ENCODE results near the gene GPX1. TPM values are rescaled to one million over a fixed set of nuclear protein-coding genes. Genes with fewer than 3 reads are reported as not detected.
"Not testable (repeated sequence)": the region's sequence is repeated elsewhere in the genome, so short reads cannot be mapped to it uniquely, and the experiment has no call there.

The GPX1 gene
- total RNA-seq = 100 to 1,000 TPM; 161 to 398 (median 226) TPM

DNA sequence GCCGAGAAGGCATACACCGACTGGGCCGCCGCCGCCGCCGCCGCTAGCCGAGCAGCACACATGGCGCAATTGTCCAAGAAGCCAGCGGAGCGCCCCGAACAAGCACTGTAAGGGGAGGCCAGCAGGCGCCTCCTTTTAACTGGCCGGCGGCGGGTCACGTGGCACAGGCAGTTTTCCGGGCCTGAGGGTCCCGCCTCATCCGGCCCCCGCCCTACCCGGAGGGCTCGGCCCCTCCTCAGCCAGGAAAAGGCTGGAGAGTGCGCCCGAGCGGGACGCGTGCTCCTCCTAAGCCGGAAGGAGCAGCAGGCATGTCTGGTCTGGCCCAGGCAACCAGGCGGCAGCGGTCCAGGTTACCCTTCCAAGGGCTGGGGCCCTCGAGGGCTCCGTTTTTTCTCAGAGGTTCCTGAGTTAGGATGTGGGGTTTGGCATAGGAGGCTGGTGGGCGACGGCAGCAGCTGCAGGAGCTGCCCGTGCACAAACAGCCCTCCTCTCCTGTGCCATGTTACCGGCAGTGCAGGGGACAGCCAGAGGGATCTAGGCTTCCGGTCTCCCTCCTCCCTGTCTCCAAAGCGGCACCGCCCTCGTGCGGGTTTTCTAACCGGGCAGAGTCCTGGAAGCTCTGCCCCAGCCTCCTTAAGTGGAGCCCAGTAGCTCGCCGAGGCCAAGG, at the start of gene GPX1:
GPX1 (minus strand) TSS at position 137 of the 667 bp plus-strand sequence; CDS start at position 62, 75 bp downstream.
- intact Hi-C loops (cut with DNase I) = loop anchor here (5.0 kb wide), 1 partner anchor 54 kb away; the partner anchor contains the start of genes RHOA and TCTA
- peaks cover 34 to 36% of the 10 kb centered on the region in 2 donors for H3K36me3 ChIP-seq
- no peaks in the 10 kb centered on the region for H3K27me3 ChIP-seq
- WGBS, 2 donors = 7 to 8% methylated on average over 6 to 16 of the region's 46 CpGs
- no peaks in the 10 kb centered on the region for H3K9me3 ChIP-seq
- H3K27ac ChIP-seq = peak within 1 kb of the TSS; percentile 68 to 89 (median 83)
- peak within 1 kb of the TSS; percentile 7 to 76 (median 61) for H3K4me3 ChIP-seq (replicated peaks in 1 of 3)
- DNase-seq = peak; percentile 98
- peaks cover 10 to 27% of the 10 kb centered on the region in 2 donors for H3K4me1 ChIP-seq
- TF ChIP-seq, protein P1, sequence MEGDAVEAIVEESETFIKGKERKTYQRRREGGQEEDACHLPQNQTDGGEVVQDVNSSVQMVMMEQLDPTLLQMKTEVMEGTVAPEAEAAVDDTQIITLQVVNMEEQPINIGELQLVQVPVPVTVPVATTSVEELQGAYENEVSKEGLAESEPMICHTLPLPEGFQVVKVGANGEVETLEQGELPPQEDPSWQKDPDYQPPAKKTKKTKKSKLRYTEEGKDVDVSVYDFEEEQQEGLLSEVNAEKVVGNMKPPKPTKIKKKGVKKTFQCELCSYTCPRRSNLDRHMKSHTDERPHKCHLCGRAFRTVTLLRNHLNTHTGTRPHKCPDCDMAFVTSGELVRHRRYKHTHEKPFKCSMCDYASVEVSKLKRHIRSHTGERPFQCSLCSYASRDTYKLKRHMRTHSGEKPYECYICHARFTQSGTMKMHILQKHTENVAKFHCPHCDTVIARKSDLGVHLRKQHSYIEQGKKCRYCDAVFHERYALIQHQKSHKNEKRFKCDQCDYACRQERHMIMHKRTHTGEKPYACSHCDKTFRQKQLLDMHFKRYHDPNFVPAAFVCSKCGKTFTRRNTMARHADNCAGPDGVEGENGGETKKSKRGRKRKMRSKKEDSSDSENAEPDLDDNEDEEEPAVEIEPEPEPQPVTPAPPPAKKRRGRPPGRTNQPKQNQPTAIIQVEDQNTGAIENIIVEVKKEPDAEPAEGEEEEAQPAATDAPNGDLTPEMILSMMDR (IDR thresholded peaks at IDR 0.05) = peak in 1 of 6 experiments; percentile 22
- peak; percentile 77 to 98 for TF ChIP-seq POLR2A (IDR thresholded peaks at IDR 0.05)

GRCh38 chr3:49406571-49407565, 48.7 kb upstream of the GPX1 start:
- intact Hi-C loops (cut with DNase I) = no loop called here

GRCh38 chr3:49405570-49405969, 47.4 kb upstream of the GPX1 start:
- Histone ChIP-seq H3K27ac (peak overlapping the region; percentile 9 to 68 (median 61)), H3K4me1 (peaks cover 66 to 88% of the 10 kb centered on the region in 2 donors)
- WGBS, 2 donors = 15 to 21% methylated on average over 9 of the region's 9 CpGs

More at GRCh38 chr3:49406571-49407565, 48.7 kb upstream of the GPX1 start:
- H3K4me3 ChIP-seq (replicated peaks in 1 of 3) = no peak overlapping the region
- TF ChIP-seq, protein P1 (IDR thresholded peaks at IDR 0.05) = no peak
- no peak for TF ChIP-seq POLR2A (IDR thresholded peaks at IDR 0.05)
- H3K27ac ChIP-seq = peak overlapping the region; percentile 9 to 64 (median 61)
- no peaks in the 10 kb centered on the region for H3K36me3 ChIP-seq
- H3K9me3 ChIP-seq = no peaks in the 10 kb centered on the region
- no peaks in the 10 kb centered on the region for H3K27me3 ChIP-seq
- 62 to 65% methylated on average over 17 of the region's 17 CpGs for WGBS, 2 donors
- H3K4me1 ChIP-seq = peaks cover 59 to 79% of the 10 kb centered on the region in 2 donors
- no peak for DNase-seq

GRCh38 chr3:49403891-49404290, 45.7 kb upstream of the GPX1 start:
- WGBS, 2 donors = 94 to 96% methylated on average over 4 to 5 of the region's 5 CpGs
- intact Hi-C loops (cut with DNase I) = no loop called here
- Histone ChIP-seq H3K4me3 (replicated peaks in 1 of 3) (no peak overlapping the region), H3K36me3 (no peaks in the 10 kb centered on the region), H3K27me3 (no peaks in the 10 kb centered on the region), H3K27ac (no peak overlapping the region), H3K4me1 (peaks cover 49 to 89% of the 10 kb centered on the region in 2 donors), H3K9me3 (no peaks in the 10 kb centered on the region)
- DNase-seq = no peak
- no peak for TF ChIP-seq POLR2A (IDR thresholded peaks at IDR 0.05)
- TF ChIP-seq, protein P1 (IDR thresholded peaks at IDR 0.05) = no peak

More at GRCh38 chr3:49405570-49405969, 47.4 kb upstream of the GPX1 start:
- H3K36me3 ChIP-seq; intact Hi-C loops (cut with DNase I); H3K9me3 ChIP-seq; H3K27me3 ChIP-seq; H3K4me3 ChIP-seq (replicated peaks in 1 of 3): not testable (repeated sequence)
- peak; percentile 88 for DNase-seq

DNA sequence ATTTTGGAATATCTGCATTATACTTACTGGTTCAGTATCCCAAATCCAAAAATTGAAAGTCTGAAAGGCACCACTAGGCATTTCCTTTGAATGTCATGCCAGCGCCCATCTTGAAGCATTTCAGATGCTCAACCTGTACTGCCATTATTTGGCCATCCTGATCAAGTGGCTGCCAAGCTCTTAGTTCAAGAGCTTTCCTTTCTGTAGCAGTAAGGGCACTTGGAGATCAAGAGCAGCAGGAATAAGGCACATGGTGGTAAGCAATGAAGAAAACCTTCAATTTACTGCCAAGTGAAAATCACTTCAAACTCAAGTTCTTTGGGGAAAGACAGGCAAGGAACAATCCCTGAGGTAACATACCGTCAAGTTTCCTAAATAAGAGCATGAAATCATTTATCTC, 43.6 kb upstream of the GPX1 start:
- Histone ChIP-seq H3K36me3 (no peaks in the 10 kb centered on the region), H3K27ac (peak overlapping the region in 2 of 3 donors; percentile 16 to 66), H3K9me3 (no peaks in the 10 kb centered on the region), H3K4me1 (peaks cover 51 to 81% of the 10 kb centered on the region in 2 donors), H3K4me3 (replicated peaks in 1 of 3) (no peak overlapping the region), H3K27me3 (no peaks in the 10 kb centered on the region)
- TF ChIP-seq, protein P1 (IDR thresholded peaks at IDR 0.05) = no peak
- TF ChIP-seq POLR2A (IDR thresholded peaks at IDR 0.05) = no peak
- WGBS, 2 donors = 24 to 45% methylated on average over 2 of the region's 2 CpGs
- intact Hi-C loops (cut with DNase I) = no loop called here
- peak; percentile 70 to 80 for DNase-seq

Data from thyroid gland (tissue), 4 donors.